OCI-LY7 (cell line): ENCODE results near the gene IGSF23. TPM values are rescaled to one million over a fixed set of nuclear protein-coding genes. Genes with fewer than 3 reads are reported as not detected.

Experiments used
- BruUV-seq: library from RNA; stranded (reverse); fragments of 400-500 nt; replicated peaks from 2 replicates; lab custom pipeline; 2021; lab: Mats Ljungman, UMichigan
- CTCF ChIA-PET: fragments of 300-600 bp; sonication (Branson Sonifier 250); formaldehyde crosslinking; loops from one replicate; lab custom pipeline; 2022; ENCODE audit warnings: antibody characterized with exemption; ENCODE audit not compliant: unreplicated experiment; lab: Charles Lee
- POLR2A ChIA-PET: fragments of 300-600 bp; sonication (Branson Sonifier 250); formaldehyde crosslinking; loops from one replicate; lab custom pipeline; 2022; ENCODE audit warnings: antibody characterized with exemption; lab: Charles Lee
- DNase-seq: peaks from one replicate; pipeline ENCODE4 v3.0.0-alpha.2; 2015; ENCODE audit warnings: low spot score
- H2AFZ ChIP-seq: fragments of 200-600 bp; sonication (generic), shearing (Covaris generic); 2 replicates; pipeline ENCODE4 v1.6.1; 2014; ENCODE audit warnings: mild to moderate bottlenecking, antibody characterized with exemption, low read length, moderate library complexity
- H3K27ac ChIP-seq: fragments of 200-600 bp; sonication (generic); 2 replicates; pipeline ENCODE4 v1.5.1; 2014; ENCODE audit warnings: mixed run types, low read depth, mild to moderate bottlenecking, moderate library complexity, low read length, inconsistent platforms; ENCODE audit not compliant: poor library complexity, severe bottlenecking
- H3K36me3 ChIP-seq: fragments of 200-600 bp; sonication (generic); 2 replicates; pipeline ENCODE4 v1.6.1; 2014; ENCODE audit warnings: mild to moderate bottlenecking, antibody characterized with exemption, low read length, moderate library complexity, mixed read lengths; ENCODE audit not compliant: insufficient read depth
- H3K4me1 ChIP-seq: fragments of 200-600 bp; sonication (generic); 2 replicates; pipeline ENCODE4 v1.5.1; 2014; ENCODE audit warnings: mild to moderate bottlenecking, low read length; ENCODE audit not compliant: insufficient read depth, poor library complexity, severe bottlenecking
- H3K4me2 ChIP-seq: fragments of 200-600 bp; sonication (generic); 2 replicates; pipeline ENCODE4 v1.6.1; 2014; ENCODE audit warnings: mild to moderate bottlenecking, low read length
- H3K4me3 ChIP-seq: fragments of 200-600 bp; sonication (generic); 2 replicates; pipeline ENCODE4 v1.5.1; 2014; ENCODE audit warnings: mild to moderate bottlenecking, low read depth, low read length; ENCODE audit not compliant: poor library complexity, severe bottlenecking
- H3K79me2 ChIP-seq: fragments of 200-600 bp; sonication (generic); 2 replicates; pipeline ENCODE4 v1.6.1; 2016; ENCODE audit warnings: low read depth, mild to moderate bottlenecking, low read length, moderate library complexity, mixed read lengths; ENCODE audit not compliant: insufficient read depth
- H3K9me2 ChIP-seq: fragments of 200-600 bp; sonication (generic); 2 replicates; pipeline ENCODE4 v1.6.1; 2016; ENCODE audit warnings: mild to moderate bottlenecking, low read length, mixed read lengths; ENCODE audit not compliant: insufficient read depth
- H3K9me3 ChIP-seq: fragments of 200-600 bp; sonication (generic); 2 replicates; pipeline ENCODE4 v1.6.1; 2014; ENCODE audit warnings: mild to moderate bottlenecking, mixed run types, low read length, mixed read lengths
- H4K20me1 ChIP-seq: fragments of 200-600 bp; sonication (generic); 2 replicates; pipeline ENCODE4 v1.6.1; 2014; ENCODE audit warnings: mild to moderate bottlenecking, antibody characterized with exemption, low read length, moderate library complexity, mixed read lengths; ENCODE audit not compliant: insufficient read depth
- EZH2phosphoT487 ChIP-seq: fragments of 200-600 bp; sonication (generic); IDR thresholded peaks from 2 replicates; pipeline ENCODE4 v1.6.1; 2018; ENCODE audit warnings: low read depth, borderline replicate concordance, mild to moderate bottlenecking, mixed run types, antibody characterized with exemption, low read length, moderate library complexity, mixed read lengths
- intact Hi-C: fragments of 100-400 bp; cut with micrococcal nuclease; formaldehyde crosslinking; loops from one replicate; pipeline ENCODE4 v1.10.0; 2022; ENCODE audit not compliant: unreplicated experiment
- total RNA-seq, 2 experiments: library from RNA; depleted of rRNA in 1 of 2; stranded (reverse); fragments of >200 nt in 1 of 2; shearing (Covaris generic) in 1 of 2; gene quantifications; 2 replicates each; pipeline ENCODE4 v1.2.3, GENCODE V29; 2014 to 2022
- TF ChIP-seq, protein P1 (sequence below): fragments of 200-600 bp; sonication (generic); conservative IDR thresholded peaks from 2 replicates; pipeline ENCODE4 v1.5.1; 2014; ENCODE audit warnings: mild to moderate bottlenecking, antibody characterized with exemption, low read length, moderate library complexity, mixed read lengths

IGSF23 gene
- total RNA-seq, 2 experiments from 2014 or later, result not detected

DNA sequence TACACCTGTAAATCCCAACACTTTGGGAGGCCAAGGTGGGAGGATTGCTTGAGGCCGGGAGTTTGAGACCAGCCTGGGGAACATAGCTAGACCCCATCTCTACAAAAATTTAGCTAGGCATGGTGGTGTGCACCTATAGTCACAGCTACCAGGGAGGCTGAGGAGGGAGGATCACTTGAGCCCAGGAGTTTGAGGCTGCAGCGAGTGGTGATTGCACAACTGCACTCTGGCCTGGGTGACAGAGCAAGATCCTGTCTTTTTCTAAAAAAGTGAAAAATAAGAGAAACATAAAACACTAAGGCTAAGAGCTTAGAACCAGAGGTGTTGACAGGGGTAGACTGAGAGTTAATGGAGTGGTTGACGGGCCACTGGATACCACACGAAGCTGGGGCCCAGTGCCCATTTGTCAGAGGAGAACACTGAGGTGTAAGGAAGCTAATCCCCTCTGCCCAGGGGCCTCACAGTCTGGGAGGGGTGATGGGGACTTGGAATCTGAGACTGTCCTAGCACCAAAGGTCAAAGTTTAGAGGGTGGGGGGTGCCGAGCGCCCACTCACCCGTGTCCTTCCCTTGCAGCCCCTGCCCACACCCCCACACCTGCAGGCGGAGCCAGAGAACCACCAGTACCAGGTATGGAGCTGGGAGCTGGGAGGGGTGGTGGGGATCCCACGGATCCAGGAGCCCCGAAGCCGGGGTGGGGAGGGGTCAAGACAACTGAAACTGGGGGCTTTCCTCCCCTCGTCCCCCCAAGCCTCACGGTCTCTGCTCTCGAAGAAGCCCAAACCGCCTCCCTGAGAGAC is 68.8 kb downstream of the IGSF23 start:
- intact Hi-C loops, result no loop called here
- Histone ChIP-seq H3K4me3 (no peak overlapping the region), H2AFZ (no peak overlapping the region), H3K9me3 (no peaks in the 10 kb centered on the region), H3K4me1 (peaks cover 16% of the 10 kb centered on the region), H3K27ac (no peak overlapping the region), H3K9me2 (no peaks in the 10 kb centered on the region), H3K4me2 (no peak overlapping the region), H4K20me1 (no peaks in the 10 kb centered on the region), H3K79me2 (no peaks in the 10 kb centered on the region), H3K36me3 (no peaks in the 10 kb centered on the region)
- BruUV-seq, result no TSS peak
- no peak for DNase-seq
- no peak for TF ChIP-seq EZH2phosphoT487
- TF ChIP-seq, protein P1, sequence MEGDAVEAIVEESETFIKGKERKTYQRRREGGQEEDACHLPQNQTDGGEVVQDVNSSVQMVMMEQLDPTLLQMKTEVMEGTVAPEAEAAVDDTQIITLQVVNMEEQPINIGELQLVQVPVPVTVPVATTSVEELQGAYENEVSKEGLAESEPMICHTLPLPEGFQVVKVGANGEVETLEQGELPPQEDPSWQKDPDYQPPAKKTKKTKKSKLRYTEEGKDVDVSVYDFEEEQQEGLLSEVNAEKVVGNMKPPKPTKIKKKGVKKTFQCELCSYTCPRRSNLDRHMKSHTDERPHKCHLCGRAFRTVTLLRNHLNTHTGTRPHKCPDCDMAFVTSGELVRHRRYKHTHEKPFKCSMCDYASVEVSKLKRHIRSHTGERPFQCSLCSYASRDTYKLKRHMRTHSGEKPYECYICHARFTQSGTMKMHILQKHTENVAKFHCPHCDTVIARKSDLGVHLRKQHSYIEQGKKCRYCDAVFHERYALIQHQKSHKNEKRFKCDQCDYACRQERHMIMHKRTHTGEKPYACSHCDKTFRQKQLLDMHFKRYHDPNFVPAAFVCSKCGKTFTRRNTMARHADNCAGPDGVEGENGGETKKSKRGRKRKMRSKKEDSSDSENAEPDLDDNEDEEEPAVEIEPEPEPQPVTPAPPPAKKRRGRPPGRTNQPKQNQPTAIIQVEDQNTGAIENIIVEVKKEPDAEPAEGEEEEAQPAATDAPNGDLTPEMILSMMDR, result no peak
- CTCF ChIA-PET, result no interaction called here
- POLR2A ChIA-PET, result no interaction called here

DNA sequence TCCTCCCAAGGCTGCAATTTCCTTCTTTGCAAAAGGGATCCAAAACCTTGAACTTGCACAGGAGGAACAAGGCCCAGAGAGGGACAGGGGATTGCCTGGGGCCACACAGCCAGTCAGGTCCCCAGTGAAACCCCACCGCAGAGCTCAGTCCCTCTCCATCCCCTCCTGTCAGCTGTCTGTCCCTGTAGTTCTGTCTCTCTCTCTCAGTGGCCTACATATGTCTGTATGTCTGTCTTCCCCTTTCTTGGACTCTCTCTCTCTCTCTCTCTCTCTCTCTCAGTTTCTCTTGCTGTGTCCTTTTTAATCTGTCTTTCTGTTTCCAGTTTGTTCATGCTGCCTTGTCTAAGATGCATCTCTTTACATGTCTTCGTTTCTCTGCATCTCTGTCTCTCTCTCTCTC is 69.4 kb downstream of the IGSF23 start:
- no peaks in the 10 kb centered on the region for H4K20me1 ChIP-seq
- POLR2A ChIA-PET, result no interaction called here
- no peak for DNase-seq
- no TSS peak for BruUV-seq
- H3K27ac ChIP-seq, result no peak overlapping the region
- peaks cover 16% of the 10 kb centered on the region for H3K4me1 ChIP-seq
- no peak overlapping the region for H3K4me2 ChIP-seq
- CTCF ChIA-PET, result no interaction called here
- intact Hi-C loops, result no loop called here
- H3K79me2 ChIP-seq, result no peaks in the 10 kb centered on the region
- no peak overlapping the region for H3K4me3 ChIP-seq
- no peaks in the 10 kb centered on the region for H3K9me2 ChIP-seq
- no peaks in the 10 kb centered on the region for H3K36me3 ChIP-seq
- no peaks in the 10 kb centered on the region for H3K9me3 ChIP-seq
- TF ChIP-seq, protein P1, result no peak
- no peak for TF ChIP-seq EZH2phosphoT487
- no peak overlapping the region for H2AFZ ChIP-seq
